ENCODE data around the gene SPINT3. TPM values are rescaled to one million over a fixed set of nuclear protein-coding genes. Genes with fewer than 3 reads are reported as not detected.
A peak's percentile ranks its signal among the peaks of the same experiment; 100 is the strongest.

Gene SPINT3
- total and polyA plus RNA-seq, 12 donors: not detected

GRCh38 chr20:45496166-45496565 is 19.3 kb downstream of the SPINT3 start:
- Histone ChIP-seq H3K27me3 (peaks cover 0 to 50% (median 24%) of the 10 kb centered on the region in 7 donors), H3K4me1 (no peaks in the 10 kb centered on the region), H3K36me3 (no peaks in the 10 kb centered on the region), H3K4me3 (no peak overlapping the region), H3K9me3 (no peaks in the 10 kb centered on the region), H3K27ac (no peak overlapping the region)
- WGBS, 2 donors: 73 to 79% methylated on average over 3 of the region's 3 CpGs
- DNase-seq: no peak
- intact Hi-C loops (cut with DNase I): no loop called here
- TF ChIP-seq CTCF (IDR thresholded peaks at IDR 0.05): no peak
- no peak for ATAC-seq

GRCh38 chr20:45495501-45495941 is 19.9 kb downstream of the SPINT3 start:
- Histone ChIP-seq H3K27me3 (peaks cover 0 to 50% (median 18%) of the 10 kb centered on the region in 7 donors), H3K4me3 (no peak overlapping the region), H3K36me3 (no peaks in the 10 kb centered on the region), H3K27ac (no peak overlapping the region), H3K9me3 (no peaks in the 10 kb centered on the region), H3K4me1 (no peaks in the 10 kb centered on the region)
- intact Hi-C loops (cut with DNase I): no loop called here
- DNase-seq: no peak
- no peak for ATAC-seq
- no peak for TF ChIP-seq CTCF (IDR thresholded peaks at IDR 0.05)
- 78 to 86% methylated on average over 1 of the region's 1 CpG for WGBS, 2 donors

DNA sequence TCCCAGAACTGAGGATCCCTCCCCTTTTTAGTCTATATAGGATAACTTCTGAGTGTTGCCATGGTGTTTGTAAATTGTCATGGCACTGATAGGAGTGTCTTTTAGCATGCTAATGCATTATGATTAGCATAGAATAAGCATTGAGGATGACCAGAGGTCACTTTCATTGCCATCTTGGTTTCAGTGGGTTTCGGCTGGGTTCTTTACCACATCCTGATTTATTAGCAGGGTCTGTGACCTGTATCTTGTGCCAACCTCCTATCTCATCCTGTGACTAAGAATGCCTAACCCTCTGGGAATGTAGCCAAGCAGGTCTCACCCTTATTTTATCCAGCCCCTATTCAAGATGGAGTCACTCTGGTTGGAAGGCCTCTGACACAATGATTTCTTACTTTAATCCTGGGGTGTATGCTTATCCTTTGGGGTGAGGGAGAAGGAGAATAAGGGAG is 26.3 kb downstream of the SPINT3 start:
- Histone ChIP-seq H3K27ac (no peak overlapping the region), H3K36me3 (no peaks in the 10 kb centered on the region), H3K4me3 (no peak overlapping the region), H3K9me3 (no peaks in the 10 kb centered on the region), H3K27me3 (peaks cover 0 to 41% (median 29%) of the 10 kb centered on the region in 7 donors), H3K4me1 (no peaks in the 10 kb centered on the region)
- ATAC-seq (no peak), DNase-seq (no peak)
- TF ChIP-seq CTCF (IDR thresholded peaks at IDR 0.05): no peak
- 53 to 74% methylated on average over 1 of the region's 1 CpG for WGBS, 2 donors
- intact Hi-C loops (cut with DNase I): no loop called here

DNA sequence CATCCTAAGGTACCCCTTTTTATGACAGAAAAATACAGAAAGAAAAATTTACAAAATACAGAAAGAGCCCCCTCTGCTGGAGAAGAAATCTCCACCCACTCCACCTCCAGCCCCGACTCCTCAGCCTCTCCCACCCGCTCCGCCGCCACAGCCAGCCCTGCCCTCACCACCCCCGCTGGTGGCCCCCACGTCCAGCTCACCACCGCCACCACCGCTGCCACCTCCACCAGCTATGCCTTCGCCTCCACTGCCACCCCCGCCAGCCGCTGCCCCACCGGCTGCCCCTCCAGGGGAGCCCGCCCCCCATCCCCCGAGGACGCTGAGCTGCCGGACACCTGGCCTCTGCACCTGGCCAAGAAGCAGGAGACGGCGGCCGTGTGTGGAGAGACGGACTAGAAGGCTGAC is 28.2 kb downstream of the SPINT3 start:
- ATAC-seq: no peak
- H3K27ac ChIP-seq: no peak overlapping the region
- peak in 3 of 9 donors; percentile 11 to 33 (median 14) for TF ChIP-seq CTCF (IDR thresholded peaks at IDR 0.05)
- 19 to 20% methylated on average over 20 of the region's 20 CpGs for WGBS, 2 donors
- H3K4me3 ChIP-seq: no peak overlapping the region
- H3K27me3 ChIP-seq: peaks cover 0 to 54% (median 44%) of the 10 kb centered on the region in 7 donors
- no peaks in the 10 kb centered on the region for H3K9me3 ChIP-seq
- no peak for DNase-seq
- intact Hi-C loops (cut with DNase I): no loop called here
- no peaks in the 10 kb centered on the region for H3K4me1 ChIP-seq
- no peaks in the 10 kb centered on the region for H3K36me3 ChIP-seq
